Measurements from ENCODE around the gene STYX.

Gene STYX

GRCh38 chr14:52769887-52770286 lies 39.9 kb downstream of the STYX start:
- no peak for DNase-seq (ENCODE audit: low read depth)
- no peak overlapping the region for H3K4me3 ChIP-seq (ENCODE audit: low read depth, low read length)
- no peak for TF ChIP-seq CTCF (IDR thresholded peaks at IDR 0.05; ENCODE audit: low read depth, low read length, missing control alignments)

GRCh38 chr14:52776816-52777215 lies 46.9 kb downstream of the STYX start:
- no peak for DNase-seq (ENCODE audit: low read depth)
- H3K4me3 ChIP-seq (ENCODE audit: low read depth, low read length) = no peak overlapping the region
- no peak for TF ChIP-seq CTCF (IDR thresholded peaks at IDR 0.05; ENCODE audit: low read depth, low read length, missing control alignments)

GRCh38 chr14:52778702-52779101 lies 48.7 kb downstream of the STYX start:
- H3K4me3 ChIP-seq (ENCODE audit: low read depth, low read length) = no peak overlapping the region
- no peak for DNase-seq (ENCODE audit: low read depth)
- TF ChIP-seq CTCF (IDR thresholded peaks at IDR 0.05; ENCODE audit: low read depth, low read length, missing control alignments) = no peak

- H3K4me3 ChIP-seq (ENCODE audit: low read depth, low read length) = no peak overlapping the region
- no peak for TF ChIP-seq CTCF (IDR thresholded peaks at IDR 0.05; ENCODE audit: low read depth, low read length, missing control alignments)
- no peak for DNase-seq (ENCODE audit: low read depth)
Measured at GRCh38 chr14:52780893-52781292, 50.9 kb downstream of the STYX start.

- TF ChIP-seq CTCF (IDR thresholded peaks at IDR 0.05; ENCODE audit: low read depth, low read length, missing control alignments) = no peak
- no peak for DNase-seq (ENCODE audit: low read depth)
Measured at GRCh38 chr14:52781629-52782028, 51.7 kb downstream of the STYX start.

GRCh38 chr14:52783206-52783605 lies 53.2 kb downstream of the STYX start:
- no peak for TF ChIP-seq CTCF (IDR thresholded peaks at IDR 0.05; ENCODE audit: low read depth, low read length, missing control alignments)
- H3K4me3 ChIP-seq (ENCODE audit: low read depth, low read length) = no peak overlapping the region
- no peak for DNase-seq (ENCODE audit: low read depth)

More at GRCh38 chr14:52781629-52782028, 51.7 kb downstream of the STYX start:
- H3K4me3 ChIP-seq (ENCODE audit: low read depth, low read length) = no peak overlapping the region

GRCh38 chr14:52786887-52787286 lies 56.9 kb downstream of the STYX start:
- H3K4me3 ChIP-seq (ENCODE audit: low read depth, low read length) = no peak overlapping the region
- no peak for DNase-seq (ENCODE audit: low read depth)
- no peak for TF ChIP-seq CTCF (IDR thresholded peaks at IDR 0.05; ENCODE audit: low read depth, low read length, missing control alignments)

All from GM12864 (cell line).